Suprapubic skin (tissue), 4 donors: ENCODE results near the gene TAGLN2.

Experiments
- POLR2A ChIP-seq, 2 donors: fragments of 450-650 bp; IDR thresholded peaks; one replicate each; pipeline ENCODE4 v1.6.1; 2017; ENCODE audit warnings: antibody characterized with exemption in 2 of 2, mild to moderate bottlenecking in 2 of 2, moderate library complexity in 2 of 2
- POLR2AphosphoS5 ChIP-seq, 3 donors: sonication (generic); formaldehyde crosslinking; IDR thresholded peaks; one replicate each; pipeline ENCODE4 v1.6.1; 2017; ENCODE audit warnings: antibody characterized with exemption in 3 of 3
- TF ChIP-seq, protein P1 (sequence below), 2 donors: fragments of 200-600 bp in 1 of 2; fragments of 450-650 bp in 1 of 2; sonication (generic) in 1 of 2; IDR thresholded peaks; one replicate each; pipeline ENCODE4 v1.5.1; 2016 to 2019; ENCODE audit warnings: antibody characterized with exemption in 2 of 2, mild to moderate bottlenecking in 1 of 2, moderate library complexity in 1 of 2

DNA sequence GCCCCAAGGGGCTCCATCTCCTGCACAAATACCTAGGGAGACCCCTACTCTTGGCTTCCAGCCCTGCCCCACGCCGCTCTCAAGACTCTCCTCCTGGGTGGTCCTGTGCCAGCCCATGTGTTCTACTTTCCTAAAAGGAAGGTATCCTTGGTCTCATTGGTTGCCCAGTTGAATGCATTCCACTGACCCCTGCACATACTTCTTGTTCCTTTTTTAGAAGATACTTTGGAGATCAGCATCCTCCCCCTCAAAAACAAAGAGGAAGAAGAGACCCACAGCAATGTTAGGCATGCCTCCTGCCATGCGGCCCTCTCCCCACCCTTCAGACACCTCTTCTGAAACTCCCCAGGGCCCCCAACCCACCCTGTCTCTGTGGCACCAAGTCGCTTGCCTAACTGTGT lies 24.7 kb upstream of the TAGLN2 start:
- TF ChIP-seq, protein P1, sequence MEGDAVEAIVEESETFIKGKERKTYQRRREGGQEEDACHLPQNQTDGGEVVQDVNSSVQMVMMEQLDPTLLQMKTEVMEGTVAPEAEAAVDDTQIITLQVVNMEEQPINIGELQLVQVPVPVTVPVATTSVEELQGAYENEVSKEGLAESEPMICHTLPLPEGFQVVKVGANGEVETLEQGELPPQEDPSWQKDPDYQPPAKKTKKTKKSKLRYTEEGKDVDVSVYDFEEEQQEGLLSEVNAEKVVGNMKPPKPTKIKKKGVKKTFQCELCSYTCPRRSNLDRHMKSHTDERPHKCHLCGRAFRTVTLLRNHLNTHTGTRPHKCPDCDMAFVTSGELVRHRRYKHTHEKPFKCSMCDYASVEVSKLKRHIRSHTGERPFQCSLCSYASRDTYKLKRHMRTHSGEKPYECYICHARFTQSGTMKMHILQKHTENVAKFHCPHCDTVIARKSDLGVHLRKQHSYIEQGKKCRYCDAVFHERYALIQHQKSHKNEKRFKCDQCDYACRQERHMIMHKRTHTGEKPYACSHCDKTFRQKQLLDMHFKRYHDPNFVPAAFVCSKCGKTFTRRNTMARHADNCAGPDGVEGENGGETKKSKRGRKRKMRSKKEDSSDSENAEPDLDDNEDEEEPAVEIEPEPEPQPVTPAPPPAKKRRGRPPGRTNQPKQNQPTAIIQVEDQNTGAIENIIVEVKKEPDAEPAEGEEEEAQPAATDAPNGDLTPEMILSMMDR (IDR thresholded peaks at IDR 0.05): no peak
- TF ChIP-seq POLR2A (IDR thresholded peaks at IDR 0.05) (no peak), POLR2AphosphoS5 (IDR thresholded peaks at IDR 0.05) (no peak)
